Measurements from ENCODE around the gene ZFP30.
"Not testable (repeated sequence)": the region's sequence is repeated elsewhere in the genome, so short reads cannot be mapped to it uniquely, and the experiment has no call there.

The ZFP30 gene

GRCh38 chr19:37655301-37655688 is at the start of gene ZFP30:
TSS of gene ZFP30 (minus strand) at chr19:37655465. CDS start at chr19:37647822, 7,643 bp downstream.
- Histone ChIP-seq H3K36me3 (ENCODE audit: control insufficient read depth, low read depth, low read length) (no peaks in the 10 kb centered on the region), H3K27ac (ENCODE audit: low read length) (no peak within 1 kb of the TSS), H3K4me3 (ENCODE audit: low read length) (peak within 1 kb of the TSS; percentile 79), H3K9ac (ENCODE audit: low read length) (peak within 1 kb of the TSS; percentile 62), H3K9me3 (ENCODE audit: control insufficient read depth, low read depth, low read length) (no peaks in the 10 kb centered on the region), H3K4me1 (ENCODE audit: control insufficient read depth, low read depth, low read length) (peaks cover 7% of the 10 kb centered on the region), H3K27me3 (ENCODE audit: control insufficient read depth, insufficient read depth, low read length) (peaks cover 11% of the 10 kb centered on the region)

GRCh38 chr19:37699057-37699456 is 43.8 kb upstream of the ZFP30 start:
- H3K9ac ChIP-seq (ENCODE audit: low read length): no peak overlapping the region
- H3K4me3 ChIP-seq (ENCODE audit: low read length): no peak overlapping the region
- peaks cover 7% of the 10 kb centered on the region for H3K27me3 ChIP-seq (ENCODE audit: control insufficient read depth, insufficient read depth, low read length)
- peaks cover 18% of the 10 kb centered on the region for H3K36me3 ChIP-seq (ENCODE audit: control insufficient read depth, low read depth, low read length)
- no peaks in the 10 kb centered on the region for H3K9me3 ChIP-seq (ENCODE audit: control insufficient read depth, low read depth, low read length)
- H3K4me1 ChIP-seq (ENCODE audit: control insufficient read depth, low read depth, low read length): peaks cover 7% of the 10 kb centered on the region
- H3K27ac ChIP-seq (ENCODE audit: low read length): no peak overlapping the region

DNA sequence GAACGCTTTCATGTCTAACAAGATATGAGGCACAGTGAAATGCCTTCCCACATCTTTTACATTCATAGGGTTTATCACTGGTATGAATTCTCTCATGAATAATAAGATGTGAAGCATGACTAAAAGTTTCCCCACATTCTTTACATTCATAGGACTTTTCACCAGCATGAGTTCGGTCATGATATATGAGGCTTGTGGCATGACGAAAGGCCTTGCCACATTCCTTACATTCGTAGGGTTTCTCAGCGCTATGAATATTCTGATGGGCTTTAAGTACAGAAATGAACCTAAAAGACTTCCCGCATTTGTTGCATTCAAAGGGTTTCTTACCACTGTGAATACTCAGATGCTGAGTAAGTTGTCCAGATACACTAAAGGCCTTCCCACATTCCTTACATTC is 43.0 kb upstream of the ZFP30 start:
- Histone ChIP-seq H3K36me3 (ENCODE audit: control insufficient read depth, low read depth, low read length) (peaks cover 18% of the 10 kb centered on the region), H3K27ac (ENCODE audit: low read length) (no peak overlapping the region), H3K4me1 (ENCODE audit: control insufficient read depth, low read depth, low read length) (peaks cover 7% of the 10 kb centered on the region), H3K4me3 (ENCODE audit: low read length) (no peak overlapping the region), H3K9ac (ENCODE audit: low read length) (no peak overlapping the region), H3K27me3 (ENCODE audit: control insufficient read depth, insufficient read depth, low read length) (peaks cover 16% of the 10 kb centered on the region), H3K9me3 (ENCODE audit: control insufficient read depth, low read depth, low read length) (no peaks in the 10 kb centered on the region)

- Histone ChIP-seq H3K36me3 (ENCODE audit: control insufficient read depth, low read depth, low read length) (peaks cover 18% of the 10 kb centered on the region), H3K27ac (ENCODE audit: low read length) (no peak overlapping the region), H3K4me1 (ENCODE audit: control insufficient read depth, low read depth, low read length) (peaks cover 7% of the 10 kb centered on the region), H3K4me3 (ENCODE audit: low read length) (no peak overlapping the region), H3K27me3 (ENCODE audit: control insufficient read depth, insufficient read depth, low read length) (peaks cover 32% of the 10 kb centered on the region), H3K9ac (ENCODE audit: low read length) (no peak overlapping the region), H3K9me3 (ENCODE audit: control insufficient read depth, low read depth, low read length) (no peaks in the 10 kb centered on the region)
Measured at GRCh38 chr19:37695144-37695899, 40.1 kb upstream of the ZFP30 start.

- Histone ChIP-seq H3K4me3 (ENCODE audit: low read length) (no peak overlapping the region), H3K9ac (ENCODE audit: low read length) (no peak overlapping the region), H3K4me1 (ENCODE audit: control insufficient read depth, low read depth, low read length) (peaks cover 7% of the 10 kb centered on the region), H3K36me3 (ENCODE audit: control insufficient read depth, low read depth, low read length) (peaks cover 6% of the 10 kb centered on the region), H3K27ac (ENCODE audit: low read length) (no peak overlapping the region), H3K27me3 (ENCODE audit: control insufficient read depth, insufficient read depth, low read length) (peaks cover 32% of the 10 kb centered on the region), H3K9me3 (ENCODE audit: control insufficient read depth, low read depth, low read length) (no peaks in the 10 kb centered on the region)
Measured at GRCh38 chr19:37692956-37693620, 37.8 kb upstream of the ZFP30 start.

DNA sequence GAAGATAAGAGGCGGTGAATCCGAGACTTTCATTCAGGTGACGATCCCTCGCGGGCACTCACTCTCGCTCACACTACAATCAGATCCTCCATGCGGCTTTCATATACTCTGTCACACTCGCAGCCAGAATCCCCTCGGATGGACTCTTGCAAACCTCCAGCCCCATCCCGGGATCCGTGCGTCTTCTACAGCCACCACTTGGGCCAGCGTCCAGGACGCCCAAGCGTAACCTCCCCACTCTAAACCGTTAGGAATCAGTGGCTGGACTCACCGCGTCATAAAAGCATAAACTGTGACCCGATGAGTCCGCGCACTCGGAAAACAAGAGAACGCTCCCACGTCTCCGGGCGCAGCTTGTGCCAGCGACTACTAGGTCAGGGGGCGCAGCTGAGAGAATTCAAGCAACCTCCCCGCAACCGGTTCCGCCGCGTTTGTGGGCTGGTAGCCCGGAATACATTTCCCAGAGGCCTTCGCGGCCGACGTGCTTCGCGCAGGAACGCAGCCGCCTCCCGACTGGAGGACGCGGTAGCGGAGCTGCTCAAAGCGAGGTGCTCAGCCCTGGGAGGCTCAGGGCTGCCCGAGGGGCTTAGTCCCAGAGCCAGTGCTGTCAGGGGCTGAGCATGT is 36.7 kb upstream of the ZFP30 start:
- Histone ChIP-seq H3K4me1 (ENCODE audit: control insufficient read depth, low read depth, low read length) (peaks cover 7% of the 10 kb centered on the region), H3K27ac (ENCODE audit: low read length) (no peak overlapping the region), H3K9ac (ENCODE audit: low read length) (peak overlapping the region; percentile 61), H3K27me3 (ENCODE audit: control insufficient read depth, insufficient read depth, low read length) (peaks cover 32% of the 10 kb centered on the region), H3K9me3 (ENCODE audit: control insufficient read depth, low read depth, low read length) (no peaks in the 10 kb centered on the region), H3K4me3 (ENCODE audit: low read length) (peak overlapping the region; percentile 93), H3K36me3 (ENCODE audit: control insufficient read depth, low read depth, low read length) (peaks cover 5% of the 10 kb centered on the region)

DNA sequence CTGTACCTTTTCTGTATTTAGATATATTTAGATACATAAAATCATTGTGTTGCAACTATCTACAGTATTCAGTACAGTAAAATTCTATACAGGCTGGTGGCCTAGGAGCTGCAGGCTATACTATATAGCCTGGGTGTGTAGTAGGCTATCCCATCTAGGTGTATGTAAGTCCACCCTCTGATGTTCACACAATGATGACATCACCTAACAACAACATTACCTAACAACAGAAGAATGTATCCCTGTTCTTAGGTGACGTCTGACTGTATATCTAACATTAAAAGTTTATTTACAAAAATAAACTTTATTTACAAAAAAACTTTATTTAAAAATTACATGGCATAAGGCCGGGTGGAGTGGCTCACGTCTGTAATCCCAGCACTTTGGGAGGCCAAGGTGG is 28.3 kb upstream of the ZFP30 start:
- H3K27me3 ChIP-seq (ENCODE audit: control insufficient read depth, insufficient read depth, low read length): no peaks in the 10 kb centered on the region
- H3K9ac ChIP-seq (ENCODE audit: low read length): no peak overlapping the region
- H3K4me3 ChIP-seq (ENCODE audit: low read length): no peak overlapping the region
- peaks cover 8% of the 10 kb centered on the region for H3K9me3 ChIP-seq (ENCODE audit: control insufficient read depth, low read depth, low read length)
- H3K4me1 ChIP-seq (ENCODE audit: control insufficient read depth, low read depth, low read length): no peaks in the 10 kb centered on the region
- no peak overlapping the region for H3K27ac ChIP-seq (ENCODE audit: low read length)
- H3K36me3 ChIP-seq (ENCODE audit: control insufficient read depth, low read depth, low read length): no peaks in the 10 kb centered on the region

- no peaks in the 10 kb centered on the region for H3K27me3 ChIP-seq (ENCODE audit: control insufficient read depth, insufficient read depth, low read length)
- no peak overlapping the region for H3K4me3 ChIP-seq (ENCODE audit: low read length)
- no peak overlapping the region for H3K9ac ChIP-seq (ENCODE audit: low read length)
- no peaks in the 10 kb centered on the region for H3K4me1 ChIP-seq (ENCODE audit: control insufficient read depth, low read depth, low read length)
- H3K9me3 ChIP-seq (ENCODE audit: control insufficient read depth, low read depth, low read length): peaks cover 65% of the 10 kb centered on the region
- no peak overlapping the region for H3K27ac ChIP-seq (ENCODE audit: low read length)
- H3K36me3 ChIP-seq (ENCODE audit: control insufficient read depth, low read depth, low read length): no peaks in the 10 kb centered on the region
Measured at GRCh38 chr19:37669450-37669914, 14.2 kb upstream of the ZFP30 start.

- not testable (repeated sequence) for H3K9ac ChIP-seq (ENCODE audit: low read length); H3K9me3 ChIP-seq (ENCODE audit: control insufficient read depth, low read depth, low read length); H3K27ac ChIP-seq (ENCODE audit: low read length); H3K4me3 ChIP-seq (ENCODE audit: low read length); H3K36me3 ChIP-seq (ENCODE audit: control insufficient read depth, low read depth, low read length); H3K4me1 ChIP-seq (ENCODE audit: control insufficient read depth, low read depth, low read length)
- H3K27me3 ChIP-seq (ENCODE audit: control insufficient read depth, insufficient read depth, low read length): peaks cover 11% of the 10 kb centered on the region
Measured at GRCh38 chr19:37657157-37657556, 1.9 kb upstream of the ZFP30 start.

- Histone ChIP-seq H3K9me3 (ENCODE audit: control insufficient read depth, low read depth, low read length) (no peaks in the 10 kb centered on the region), H3K27me3 (ENCODE audit: control insufficient read depth, insufficient read depth, low read length) (peaks cover 11% of the 10 kb centered on the region), H3K4me1 (ENCODE audit: control insufficient read depth, low read depth, low read length) (peaks cover 7% of the 10 kb centered on the region), H3K27ac (ENCODE audit: low read length) (no peak overlapping the region), H3K36me3 (ENCODE audit: control insufficient read depth, low read depth, low read length) (no peaks in the 10 kb centered on the region), H3K4me3 (ENCODE audit: low read length) (peak overlapping the region; percentile 79), H3K9ac (ENCODE audit: low read length) (peak overlapping the region; percentile 62)
Measured at GRCh38 chr19:37655689-37656371, 565 bp upstream of the ZFP30 start.

DNA sequence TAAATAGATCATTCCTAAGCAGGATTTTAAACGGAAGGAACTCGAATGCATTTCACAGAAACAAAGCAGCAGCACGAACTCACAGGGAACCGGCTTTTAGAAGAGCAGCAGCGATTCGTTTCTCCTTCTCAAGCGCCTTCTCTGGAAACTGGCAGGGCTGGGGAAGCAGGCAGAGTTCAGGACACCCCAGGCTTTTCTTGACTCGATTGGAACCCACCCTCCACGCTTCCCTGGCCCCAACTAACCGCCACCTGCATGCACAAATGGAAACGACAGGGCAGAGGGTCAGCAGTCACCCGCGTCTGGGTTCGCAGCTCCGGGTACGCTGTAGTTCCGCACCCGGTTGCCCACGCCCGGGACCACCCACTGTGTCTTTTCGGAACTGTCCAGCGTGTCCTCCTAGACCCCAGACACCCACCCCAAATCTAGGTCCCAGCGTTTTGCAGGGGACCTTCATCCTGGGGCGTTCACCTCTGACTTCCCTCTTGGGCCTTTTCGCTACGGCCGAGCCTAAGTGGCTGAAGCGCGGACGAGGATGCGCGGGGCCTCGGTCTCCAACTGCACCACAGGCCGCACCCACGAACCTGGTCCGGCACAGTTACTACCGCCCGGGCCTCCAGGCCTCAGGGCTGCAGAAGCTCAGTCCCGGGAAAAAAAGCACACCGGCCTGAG is 500 bp downstream of the ZFP30 start:
- H3K9ac ChIP-seq (ENCODE audit: low read length): peak overlapping the region; percentile 62
- H3K9me3 ChIP-seq (ENCODE audit: control insufficient read depth, low read depth, low read length): no peaks in the 10 kb centered on the region
- H3K36me3 ChIP-seq (ENCODE audit: control insufficient read depth, low read depth, low read length): no peaks in the 10 kb centered on the region
- H3K4me3 ChIP-seq (ENCODE audit: low read length): peak overlapping the region; percentile 79
- H3K27me3 ChIP-seq (ENCODE audit: control insufficient read depth, insufficient read depth, low read length): peaks cover 11% of the 10 kb centered on the region
- peaks cover 7% of the 10 kb centered on the region for H3K4me1 ChIP-seq (ENCODE audit: control insufficient read depth, low read depth, low read length)
- H3K27ac ChIP-seq (ENCODE audit: low read length): no peak overlapping the region
